HG03342 (cell line): ENCODE data around the gene GUCY2F.

ENCODE experiments used
- ATAC-seq: cut with Tn5 transposase; IDR thresholded peaks from one replicate; pipeline ENCODE4 v1.9.1; 2021; ENCODE audit warnings: mild to moderate bottlenecking, moderate library complexity; ENCODE audit not compliant: unreplicated experiment

GUCY2F gene

DNA sequence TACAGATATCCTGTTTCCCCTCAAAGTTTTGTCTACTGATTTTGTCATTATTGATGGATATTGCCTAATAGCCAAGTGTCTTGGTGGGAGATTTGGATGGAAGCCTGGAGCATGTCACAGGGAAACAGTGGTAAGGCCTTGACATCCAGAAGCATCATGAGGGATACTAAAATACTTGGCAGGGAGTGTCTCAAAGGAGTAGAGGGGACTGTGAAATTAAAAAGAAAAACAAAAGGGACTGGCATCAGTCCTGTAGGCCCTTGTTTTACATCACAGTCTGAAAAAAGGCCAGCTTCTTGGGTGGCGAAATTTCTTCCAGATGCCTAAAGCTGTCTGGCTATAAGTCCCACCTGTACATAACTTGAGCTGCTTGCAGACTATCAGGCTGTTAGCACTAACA lies 83.8 kb downstream of the GUCY2F start:
- ATAC-seq, result no peak

DNA sequence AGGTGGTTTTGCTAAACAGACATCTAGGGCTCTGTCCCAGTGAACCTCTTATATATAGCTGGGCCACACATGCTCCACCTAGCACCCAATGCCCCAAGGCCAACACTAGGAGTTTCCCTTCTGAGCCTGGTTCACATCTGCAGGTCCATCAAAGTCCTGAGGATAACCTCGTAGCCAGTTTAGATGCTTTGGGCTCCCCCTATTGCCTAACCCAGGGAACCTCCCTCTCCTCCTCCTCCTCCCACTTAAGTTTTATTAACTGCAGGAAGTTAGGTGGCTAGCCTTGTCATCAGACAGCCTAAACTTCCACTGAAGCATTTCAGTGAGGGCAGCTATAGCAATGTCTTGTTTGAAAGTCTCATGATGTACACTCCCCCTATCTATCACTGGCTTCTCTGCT lies 88.0 kb downstream of the GUCY2F start:
- no peak for ATAC-seq

DNA sequence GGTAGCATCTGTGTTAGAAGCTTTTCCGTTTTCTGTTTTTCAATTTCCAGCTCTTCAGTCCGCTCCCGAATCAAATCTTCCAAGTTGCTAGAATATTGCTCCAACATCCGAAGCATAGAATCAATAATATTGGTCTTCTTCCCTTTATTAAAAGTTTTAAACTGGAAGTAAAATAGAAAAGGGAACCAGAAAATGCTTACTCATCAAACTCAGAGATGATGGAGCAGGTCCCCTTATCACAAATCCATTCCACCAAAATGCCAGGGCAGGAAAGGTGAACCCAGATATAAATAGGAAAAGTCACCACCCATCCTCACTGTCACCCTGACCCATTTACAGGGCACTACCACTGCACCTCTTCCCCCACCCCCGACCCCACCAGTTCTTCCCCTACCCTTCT lies 89.0 kb downstream of the GUCY2F start:
- no peak for ATAC-seq

DNA sequence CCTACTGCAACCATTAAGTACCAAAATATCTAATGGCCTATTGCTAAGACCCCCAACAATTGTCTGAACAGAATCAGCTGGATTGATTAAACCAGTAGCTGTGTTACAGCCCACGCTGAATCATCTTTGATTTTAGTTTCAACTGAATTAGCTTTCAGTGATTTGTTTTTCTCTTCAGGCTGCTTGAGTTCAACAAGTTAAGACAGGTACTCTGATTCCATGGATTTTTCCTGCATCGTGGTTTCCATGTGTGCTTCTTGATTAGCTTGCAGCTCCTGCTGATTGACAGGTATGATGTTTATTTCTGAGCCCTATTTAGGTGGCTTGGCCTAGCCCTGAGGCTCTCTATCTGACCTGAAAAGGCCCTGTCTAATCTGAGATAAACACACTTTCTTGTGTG lies 91.3 kb downstream of the GUCY2F start:
- no peak for ATAC-seq

DNA sequence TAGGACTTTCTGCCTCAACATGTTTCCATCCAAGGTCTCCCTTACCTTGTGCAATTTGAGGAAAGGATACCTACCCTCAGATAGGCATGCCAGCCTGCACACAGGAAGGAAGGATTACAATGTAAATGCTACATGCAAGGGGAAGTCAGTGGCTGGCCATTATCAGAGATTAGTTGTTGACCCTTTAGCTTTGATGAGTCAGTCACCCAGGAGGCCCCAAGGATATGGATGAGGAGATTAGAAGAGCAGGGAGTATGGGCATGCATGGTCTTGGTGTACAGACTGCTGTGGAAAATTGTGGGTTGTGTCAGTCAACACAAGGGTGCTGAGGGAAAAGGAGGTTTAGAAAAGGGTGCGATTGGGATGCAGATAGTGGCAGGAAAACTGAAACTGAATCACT lies 92.0 kb downstream of the GUCY2F start:
- no peak for ATAC-seq

DNA sequence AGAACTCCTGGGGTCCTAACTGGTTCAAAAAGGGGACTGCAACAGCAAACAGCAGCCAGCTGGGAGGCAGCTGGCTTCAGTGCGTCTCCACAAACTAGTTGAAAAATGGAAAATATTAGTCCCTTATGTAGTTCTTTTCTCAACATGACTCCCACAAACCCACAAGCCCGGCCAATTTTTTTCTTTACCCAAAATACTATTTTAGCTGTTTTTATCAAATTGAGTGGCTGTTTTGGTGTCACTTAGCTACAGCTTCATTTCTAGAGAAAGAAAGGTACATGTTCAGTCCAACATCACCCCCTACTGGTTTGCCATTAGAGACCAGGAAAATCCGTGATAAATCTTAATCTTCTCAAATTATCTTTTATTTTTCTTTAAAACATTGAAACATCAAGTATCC lies 97.2 kb downstream of the GUCY2F start:
- peak; percentile 58 for ATAC-seq

DNA sequence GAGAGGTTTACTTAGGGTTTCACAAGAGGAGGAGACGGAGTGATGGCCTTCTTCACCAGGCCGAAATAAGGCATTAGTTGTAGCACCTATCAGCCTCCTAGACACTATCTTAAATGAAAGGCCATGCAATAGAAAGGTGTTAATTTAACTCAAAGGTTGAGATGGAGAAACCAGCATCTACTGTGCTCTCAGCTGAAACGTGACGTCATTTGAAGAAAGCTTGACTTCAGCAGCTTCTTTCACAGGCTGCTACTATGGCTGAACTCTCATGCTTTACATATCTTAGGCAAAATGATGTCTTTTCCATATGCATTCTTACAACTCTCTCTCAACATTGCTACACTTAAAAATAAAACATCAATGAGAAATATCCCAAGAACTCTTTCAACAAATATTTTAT lies 99.6 kb downstream of the GUCY2F start:
- ATAC-seq, result no peak

DNA sequence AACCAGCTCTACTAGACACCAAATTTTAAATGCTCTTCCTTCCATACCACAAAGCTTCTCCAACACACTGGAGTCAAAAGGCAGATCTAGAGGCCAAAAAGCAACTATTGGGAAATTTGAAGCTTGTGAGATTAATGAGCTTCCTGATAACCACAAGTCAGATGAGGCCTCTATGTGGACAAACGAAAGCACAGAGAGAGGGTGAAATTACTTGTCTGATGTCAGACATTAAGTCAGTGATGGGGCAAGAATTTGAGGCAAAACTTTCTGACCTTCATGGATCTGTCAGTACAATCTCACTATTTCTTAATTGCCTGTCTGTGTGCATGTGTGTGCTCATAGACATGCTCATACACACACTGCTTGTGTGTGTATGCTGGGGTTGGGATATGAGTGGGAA lies 103.6 kb downstream of the GUCY2F start:
- no peak for ATAC-seq

DNA sequence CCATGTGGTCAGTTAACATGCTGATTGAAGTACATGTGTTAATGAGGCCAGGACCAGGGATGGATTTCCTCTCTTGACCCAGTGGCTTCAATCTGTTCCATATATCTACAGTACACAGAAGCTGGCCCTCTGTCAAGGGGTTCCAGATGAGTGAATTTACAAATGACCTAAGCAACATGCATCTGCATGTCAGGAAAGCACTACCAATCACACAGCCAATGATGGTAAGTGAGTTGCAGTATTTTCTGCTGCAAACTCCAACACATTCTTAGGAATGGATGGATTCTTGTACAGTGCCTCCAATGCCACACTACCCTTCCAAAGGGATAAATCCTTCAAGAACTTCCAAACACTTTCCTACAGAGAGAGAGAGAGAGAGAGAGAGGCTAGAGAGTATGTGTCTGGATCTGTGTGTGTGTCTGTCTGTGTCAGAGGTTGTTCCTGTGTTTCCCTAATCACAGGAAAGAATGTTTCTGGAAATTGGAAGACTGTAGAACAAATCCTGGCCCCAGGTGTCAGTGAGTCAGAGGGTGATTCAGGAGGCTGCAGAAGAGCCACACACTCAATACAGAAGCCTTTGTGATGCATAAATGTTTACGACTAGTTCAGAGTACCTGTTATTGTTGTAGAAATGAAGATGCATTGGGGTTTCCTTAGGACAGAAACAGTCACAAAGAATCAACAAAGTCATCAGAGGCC lies 107.5 kb downstream of the GUCY2F start:
- ATAC-seq, result no peak

DNA sequence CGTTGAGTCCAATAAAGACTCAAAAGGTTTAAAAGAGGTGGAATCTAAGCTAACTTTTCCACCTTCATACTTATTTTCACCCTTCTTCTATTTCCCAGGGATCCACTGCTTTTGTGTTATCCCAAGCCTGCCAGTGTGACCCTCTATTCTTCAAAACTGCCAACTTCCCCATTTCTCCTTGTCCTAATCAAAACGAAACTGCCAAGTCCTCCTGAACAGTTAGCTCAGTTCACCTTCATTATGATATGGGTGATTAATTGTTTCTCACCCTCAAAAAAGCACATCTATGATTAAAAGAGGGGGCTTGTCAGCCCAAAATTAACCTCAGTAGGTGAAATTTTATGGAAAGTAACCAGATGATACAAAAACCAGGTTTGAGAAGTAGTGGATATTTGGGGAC lies 108.4 kb downstream of the GUCY2F start:
- ATAC-seq, result no peak

DNA sequence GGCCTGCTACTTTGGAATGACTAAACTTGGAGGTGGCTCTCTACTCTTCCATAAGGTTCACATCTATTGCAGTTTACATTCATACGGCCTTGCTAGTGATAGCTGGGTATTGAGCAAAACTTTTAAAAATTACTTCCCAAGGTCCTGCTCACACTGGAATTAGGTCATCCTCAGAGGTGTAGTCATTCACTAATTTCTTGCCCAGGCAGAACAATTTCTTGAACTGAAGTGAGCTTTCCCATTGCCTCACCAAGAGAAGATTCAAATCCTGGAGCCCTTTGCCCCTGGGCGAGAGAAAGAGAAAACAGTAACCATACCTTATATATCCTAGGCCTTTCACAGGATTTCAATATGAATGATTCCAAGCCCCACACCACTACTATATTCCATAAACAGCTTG lies 109.2 kb downstream of the GUCY2F start:
- no peak for ATAC-seq

DNA sequence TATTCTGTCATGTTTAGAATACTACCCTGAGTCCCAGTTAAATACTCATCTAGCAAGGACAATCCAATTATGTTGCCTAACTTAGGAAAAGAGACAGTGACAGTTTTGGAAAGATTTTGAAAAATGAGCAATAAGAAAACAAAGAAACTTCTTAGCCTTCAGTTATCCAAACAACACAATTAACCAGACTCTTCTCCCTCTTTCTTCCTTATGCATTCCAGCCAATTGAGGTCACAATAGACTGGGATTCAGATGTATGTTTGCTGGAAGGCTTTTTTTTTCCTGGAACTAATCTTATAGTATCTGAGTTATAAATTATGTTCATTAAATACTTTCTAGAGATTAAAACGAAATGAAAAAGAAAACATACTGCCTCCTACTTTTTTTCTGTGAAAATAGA lies 109.6 kb downstream of the GUCY2F start:
- no peak for ATAC-seq

DNA sequence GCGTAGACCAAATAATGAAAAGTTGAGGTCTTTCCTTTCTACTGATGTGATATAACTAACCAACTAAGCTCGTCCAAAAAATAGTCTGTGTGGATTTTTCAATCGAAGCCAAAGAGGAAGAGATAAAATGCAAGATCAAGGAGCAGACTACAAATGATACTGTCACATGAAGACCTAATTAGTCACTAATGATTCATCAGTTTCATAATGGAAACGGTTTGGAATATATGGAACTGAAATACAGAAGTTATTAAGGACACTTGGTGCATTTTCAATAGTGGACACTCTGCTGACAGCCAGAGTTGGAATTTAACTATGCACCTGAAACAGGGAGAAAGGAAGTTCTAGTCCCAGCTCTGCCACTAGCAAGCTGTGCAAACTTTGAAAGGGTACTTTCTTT lies 119.8 kb downstream of the GUCY2F start:
- no peak for ATAC-seq

DNA sequence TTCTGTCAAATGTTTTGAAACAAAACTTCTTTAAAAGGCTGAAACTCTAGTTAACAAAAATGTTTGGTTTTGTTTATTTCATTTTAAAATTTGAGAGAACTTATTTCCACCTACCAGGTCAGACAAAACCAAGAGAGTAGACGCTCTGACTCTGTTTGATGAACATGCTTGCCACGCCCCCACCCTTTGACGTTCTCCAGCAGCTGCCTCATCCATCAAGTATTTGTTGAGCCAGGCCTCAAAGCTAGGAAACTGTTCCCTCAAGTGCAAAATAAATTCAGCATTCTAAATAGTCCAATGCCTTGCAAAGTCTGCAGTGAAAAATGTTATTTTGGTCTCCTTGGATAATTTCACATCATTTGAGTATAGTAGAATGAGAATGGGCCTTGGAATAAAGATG lies 121.6 kb downstream of the GUCY2F start:
- ATAC-seq, result no peak

DNA sequence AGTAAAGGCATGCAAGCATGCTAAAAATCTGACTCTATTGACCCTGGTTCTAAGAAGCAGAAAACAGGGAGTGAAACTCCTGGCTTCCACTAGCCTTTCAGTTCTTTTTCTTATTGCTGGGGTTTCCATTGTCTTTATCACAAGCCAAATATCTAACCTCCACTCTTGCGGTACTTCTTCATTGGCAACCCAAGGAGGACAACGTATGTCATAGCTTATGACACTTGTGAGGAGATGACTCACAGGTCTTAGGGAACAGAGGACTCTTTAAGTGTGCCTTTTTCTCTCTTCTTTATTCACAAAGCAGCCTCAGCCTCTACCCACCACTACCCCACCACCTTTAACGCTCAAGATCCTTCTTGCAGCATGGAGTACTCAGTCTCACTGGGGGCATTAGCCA lies 124.2 kb downstream of the GUCY2F start:
- ATAC-seq, result no peak

DNA sequence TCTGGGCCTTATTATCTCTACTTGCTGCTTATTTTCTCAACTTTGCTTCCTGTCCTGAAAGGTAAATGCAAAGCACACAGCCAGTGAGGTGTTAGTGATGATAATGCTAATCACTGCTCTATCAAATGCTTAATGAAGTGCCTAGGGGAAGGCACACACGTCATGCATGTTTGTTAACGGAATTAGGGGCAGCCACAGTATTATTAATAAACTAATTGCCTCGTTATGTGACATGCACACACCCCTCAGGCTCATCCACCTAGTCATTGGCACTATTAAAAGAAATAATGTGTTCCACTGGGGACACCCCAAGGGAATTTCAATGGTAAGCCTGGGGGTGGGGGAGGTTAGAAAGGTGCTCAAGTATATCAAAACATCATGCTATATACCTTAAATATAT lies 125.2 kb downstream of the GUCY2F start:
- no peak for ATAC-seq

DNA sequence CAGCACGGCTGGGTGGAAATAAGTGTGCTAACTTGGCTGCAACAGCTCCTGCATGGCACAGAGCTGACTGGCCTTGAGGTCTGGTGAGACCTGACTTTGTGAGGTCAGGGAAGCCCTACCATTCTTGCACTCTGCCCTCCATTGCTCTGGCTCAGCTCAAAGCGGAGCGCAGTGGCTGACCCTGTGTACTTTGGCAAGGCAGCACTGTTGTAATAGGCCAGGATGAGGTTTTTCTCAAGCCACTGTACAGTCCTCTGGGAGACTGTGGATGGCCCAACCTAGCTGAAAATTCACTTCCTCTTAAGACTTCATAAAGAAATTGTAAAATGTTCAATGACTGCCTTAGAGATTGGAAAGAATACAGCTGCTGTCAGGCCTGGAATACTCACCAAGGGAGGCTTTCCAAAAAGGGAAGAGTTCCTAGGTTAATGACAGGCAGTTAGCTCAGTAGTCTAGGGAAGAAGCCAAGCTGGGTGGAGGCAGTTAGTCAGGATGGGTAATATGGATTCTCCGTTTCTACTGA lies 129.8 kb downstream of the GUCY2F start:
- no peak for ATAC-seq

DNA sequence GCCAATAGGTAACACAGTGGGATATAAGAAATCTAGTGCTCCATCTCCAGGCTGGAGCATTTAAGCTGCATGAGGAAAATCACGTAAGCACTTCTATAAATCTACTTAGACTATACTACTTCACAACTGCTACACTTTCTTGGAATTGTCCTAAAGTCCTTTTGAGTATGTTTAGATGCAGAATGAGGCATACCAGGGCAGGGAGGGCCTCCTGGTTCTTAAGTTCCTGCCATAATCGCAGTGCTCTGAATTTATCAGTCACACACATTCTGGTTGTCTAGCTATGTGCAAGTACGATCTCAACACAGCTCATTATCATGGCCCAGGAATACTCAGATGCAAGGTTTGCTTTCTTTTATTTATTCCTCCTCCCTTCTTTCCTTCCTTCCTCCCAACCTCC lies 130.3 kb downstream of the GUCY2F start:
- no peak for ATAC-seq

DNA sequence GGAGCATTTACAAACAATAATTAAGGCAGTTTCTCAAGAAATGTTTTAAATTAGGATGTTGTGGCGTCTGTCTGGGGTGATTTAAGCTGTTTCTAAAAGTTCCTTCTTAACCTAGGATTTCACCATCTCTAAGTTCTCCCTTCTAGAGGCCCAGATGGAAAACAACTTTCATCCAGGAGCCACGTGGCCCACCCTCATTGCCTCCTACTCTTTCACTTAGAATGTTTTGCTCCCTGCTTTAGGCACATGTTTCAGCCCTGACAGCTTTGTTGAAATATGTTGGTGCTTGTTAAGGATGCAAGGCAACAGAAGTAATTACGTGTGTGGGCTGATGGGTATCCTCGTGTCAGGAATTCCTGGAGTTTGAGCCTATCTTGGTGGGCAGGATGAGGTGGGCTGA lies 131.3 kb downstream of the GUCY2F start:
- no peak for ATAC-seq

DNA sequence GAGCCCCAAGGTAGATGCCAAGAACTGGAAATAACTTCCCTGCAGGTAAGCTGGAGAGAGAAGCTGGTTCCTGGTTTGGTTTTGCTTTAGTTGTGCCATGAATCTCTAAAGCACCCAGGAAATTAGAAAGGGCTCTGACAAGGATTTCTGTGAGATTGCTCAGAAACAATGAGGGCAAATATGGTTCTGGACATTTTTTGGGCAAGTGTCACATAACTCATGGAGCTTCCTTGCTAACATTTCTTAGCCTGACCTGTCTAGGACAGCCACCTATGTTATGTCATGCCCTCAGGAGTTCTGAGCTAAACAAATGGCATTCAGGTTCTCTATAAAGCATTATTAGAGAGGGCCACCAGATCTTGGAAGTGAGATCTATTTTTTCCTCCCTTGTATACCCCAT lies 131.8 kb downstream of the GUCY2F start:
- ATAC-seq, result no peak

DNA sequence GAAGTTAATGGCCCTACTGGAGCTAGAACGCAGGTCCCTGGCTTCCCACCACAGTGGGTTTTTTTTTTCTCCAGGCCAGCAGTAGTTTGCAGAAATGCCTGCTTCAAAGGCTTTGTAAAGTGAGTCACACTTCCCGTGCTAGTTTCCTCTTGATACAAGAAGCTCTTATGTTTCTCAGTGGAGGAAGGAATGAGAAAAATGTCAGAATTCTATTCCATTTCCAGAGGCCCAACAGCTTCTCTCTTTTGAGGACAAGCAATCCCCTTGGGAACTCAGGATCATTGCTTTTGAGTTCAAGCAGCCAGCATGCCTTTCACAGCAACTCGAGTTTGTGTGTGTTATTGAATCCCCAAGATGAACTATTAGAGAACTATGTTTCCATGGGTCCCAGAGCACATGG lies 134.3 kb downstream of the GUCY2F start:
- no peak for ATAC-seq

DNA sequence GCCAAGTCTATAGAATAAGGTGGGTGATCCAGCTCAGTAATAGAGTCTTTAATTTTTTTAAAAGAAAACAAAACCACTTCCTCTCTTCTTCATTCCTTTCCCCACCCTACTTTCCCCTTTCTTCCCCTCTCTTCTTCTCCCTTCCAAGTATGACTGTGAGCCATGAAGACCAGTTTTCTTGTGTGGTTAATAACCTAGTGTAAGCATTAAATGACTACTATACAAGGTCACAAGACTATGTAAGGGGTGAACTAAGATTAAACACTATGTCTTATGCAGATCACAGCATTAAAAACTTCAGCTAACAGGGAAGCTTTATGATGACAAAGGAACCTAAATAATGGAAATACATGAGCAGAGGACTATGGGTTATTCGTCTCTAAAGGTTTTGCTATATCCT lies 135.4 kb downstream of the GUCY2F start:
- ATAC-seq, result no peak

DNA sequence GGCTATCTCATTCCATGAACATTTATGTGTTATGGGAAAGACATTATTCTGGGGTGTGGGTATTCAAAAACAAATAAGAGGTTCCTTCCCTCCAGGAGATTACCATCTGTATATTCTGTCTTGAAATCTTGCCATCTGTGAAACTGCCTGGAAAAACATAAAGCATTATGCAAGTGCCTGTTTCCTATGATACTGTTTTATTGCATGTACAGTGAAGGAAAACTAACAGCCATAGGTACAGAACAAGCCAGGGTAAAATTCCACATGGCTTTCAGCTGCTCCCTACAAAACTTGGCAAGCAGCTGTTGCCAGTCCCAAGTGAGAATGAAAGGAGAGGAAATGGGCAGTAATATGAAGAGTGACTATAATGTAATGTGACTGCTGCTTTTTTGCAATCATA lies 136.0 kb downstream of the GUCY2F start:
- ATAC-seq, result no peak
